Measurements from ENCODE around the gene RCOR3. TPM values are rescaled to one million over a fixed set of nuclear protein-coding genes. Genes with fewer than 3 reads are reported as not detected.

Gene RCOR3
- total RNA-seq, 1 donor from 2014 or later, result 86.3 TPM

GRCh38 chr1:211355873-211356272, 96.7 kb downstream of the RCOR3 start:
- intact Hi-C loops (cut with DNase I), result no loop called here
- DNase-seq (ENCODE audit: low spot score) (no peak), ATAC-seq (no peak)

- intact Hi-C loops (cut with DNase I), result no loop called here
- ATAC-seq, result no peak
Measured at GRCh38 chr1:211356723-211357407, 97.7 kb downstream of the RCOR3 start.

GRCh38 chr1:211358685-211359084, 99.5 kb downstream of the RCOR3 start:
- intact Hi-C loops (cut with DNase I), result no loop called here
- ATAC-seq (no peak), DNase-seq (ENCODE audit: low spot score) (no peak)

More at GRCh38 chr1:211356723-211357407, 97.7 kb downstream of the RCOR3 start:
- no peak for DNase-seq (ENCODE audit: low spot score)

GRCh38 chr1:211359876-211360275, 100.7 kb downstream of the RCOR3 start:
- intact Hi-C loops (cut with DNase I), result no loop called here
- ATAC-seq, result no peak
- DNase-seq (ENCODE audit: low spot score), result no peak

GRCh38 chr1:211361202-211361601, 102.0 kb downstream of the RCOR3 start:
- intact Hi-C loops (cut with DNase I), result no loop called here
- ATAC-seq (no peak), DNase-seq (ENCODE audit: low spot score) (no peak)

Other genes with a start within 250 kb of the RCOR3 start
- gene KCNH1, start 125.2 kb upstream of the RCOR3 start, total RNA-seq, result 3.2 TPM
- gene TRAF5, start 67.5 kb downstream of the RCOR3 start, total RNA-seq, result 22.0 TPM
- gene RD3, start 232.8 kb downstream of the RCOR3 start, total RNA-seq, result not detected